ENCODE data around the gene TWF1. TPM values are rescaled to one million over a fixed set of nuclear protein-coding genes. Genes with fewer than 3 reads are reported as not detected.

Gene TWF1
- total and polyA plus RNA-seq, 9 of the 15 experiments (the other 6 are each of a cell fraction or from before 2014, with no cell fraction given), result 10.3 to 29.4 (median 23.4) TPM

GRCh38 chr12:43758728-43759563 lies 47.2 kb downstream of the TWF1 start, which contains the start of the genes IRAK4 and PUS7L (continued):
- TF ChIP-seq, protein P1, sequence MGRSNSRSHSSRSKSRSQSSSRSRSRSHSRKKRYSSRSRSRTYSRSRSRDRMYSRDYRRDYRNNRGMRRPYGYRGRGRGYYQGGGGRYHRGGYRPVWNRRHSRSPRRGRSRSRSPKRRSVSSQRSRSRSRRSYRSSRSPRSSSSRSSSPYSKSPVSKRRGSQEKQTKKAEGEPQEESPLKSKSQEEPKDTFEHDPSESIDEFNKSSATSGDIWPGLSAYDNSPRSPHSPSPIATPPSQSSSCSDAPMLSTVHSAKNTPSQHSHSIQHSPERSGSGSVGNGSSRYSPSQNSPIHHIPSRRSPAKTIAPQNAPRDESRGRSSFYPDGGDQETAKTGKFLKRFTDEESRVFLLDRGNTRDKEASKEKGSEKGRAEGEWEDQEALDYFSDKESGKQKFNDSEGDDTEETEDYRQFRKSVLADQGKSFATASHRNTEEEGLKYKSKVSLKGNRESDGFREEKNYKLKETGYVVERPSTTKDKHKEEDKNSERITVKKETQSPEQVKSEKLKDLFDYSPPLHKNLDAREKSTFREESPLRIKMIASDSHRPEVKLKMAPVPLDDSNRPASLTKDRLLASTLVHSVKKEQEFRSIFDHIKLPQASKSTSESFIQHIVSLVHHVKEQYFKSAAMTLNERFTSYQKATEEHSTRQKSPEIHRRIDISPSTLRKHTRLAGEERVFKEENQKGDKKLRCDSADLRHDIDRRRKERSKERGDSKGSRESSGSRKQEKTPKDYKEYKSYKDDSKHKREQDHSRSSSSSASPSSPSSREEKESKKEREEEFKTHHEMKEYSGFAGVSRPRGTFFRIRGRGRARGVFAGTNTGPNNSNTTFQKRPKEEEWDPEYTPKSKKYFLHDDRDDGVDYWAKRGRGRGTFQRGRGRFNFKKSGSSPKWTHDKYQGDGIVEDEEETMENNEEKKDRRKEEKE (IDR thresholded peaks at IDR 0.05; ENCODE audit: borderline replicate concordance in 1 of 2, control insufficient read depth in 1 of 2, low read depth in 2 of 2, low read length in 1 of 2), result no peak
- TF ChIP-seq, protein P2, sequence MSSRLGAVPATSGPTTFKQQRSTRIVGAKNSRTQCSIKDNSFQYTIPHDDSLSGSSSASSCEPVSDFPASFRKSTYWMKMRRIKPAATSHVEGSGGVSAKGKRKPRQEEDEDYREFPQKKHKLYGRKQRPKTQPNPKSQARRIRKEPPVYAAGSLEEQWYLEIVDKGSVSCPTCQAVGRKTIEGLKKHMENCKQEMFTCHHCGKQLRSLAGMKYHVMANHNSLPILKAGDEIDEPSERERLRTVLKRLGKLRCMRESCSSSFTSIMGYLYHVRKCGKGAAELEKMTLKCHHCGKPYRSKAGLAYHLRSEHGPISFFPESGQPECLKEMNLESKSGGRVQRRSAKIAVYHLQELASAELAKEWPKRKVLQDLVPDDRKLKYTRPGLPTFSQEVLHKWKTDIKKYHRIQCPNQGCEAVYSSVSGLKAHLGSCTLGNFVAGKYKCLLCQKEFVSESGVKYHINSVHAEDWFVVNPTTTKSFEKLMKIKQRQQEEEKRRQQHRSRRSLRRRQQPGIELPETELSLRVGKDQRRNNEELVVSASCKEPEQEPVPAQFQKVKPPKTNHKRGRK (tag; IDR thresholded peaks at IDR 0.05), result no peak
- peak; percentile 63 for TF ChIP-seq POLR2B (IDR thresholded peaks at IDR 0.05; ENCODE audit: low read depth, partially characterized antibody)
- TF ChIP-seq UBTF (IDR thresholded peaks at IDR 0.05; ENCODE audit: borderline replicate concordance in 1 of 2, low read depth in 2 of 2, low read length in 2 of 2), result 0 out of 4 replicates have a peak, but pooled peaks of 1 of the 2 experiments have one; percentile 3
- peak; percentile 46 for TF ChIP-seq TBP (optimal IDR thresholded peaks at IDR 0.05; ENCODE audit: low read depth, low read length)
- TF ChIP-seq L3MBTL2 (IDR thresholded peaks at IDR 0.05), result peak; percentile 48; the same call in 1 of the 2 replicates
- TF ChIP-seq ZNF311 (CRISPR knock-in tag; IDR thresholded peaks at IDR 0.05), result no peak
- TF ChIP-seq, protein P3, sequence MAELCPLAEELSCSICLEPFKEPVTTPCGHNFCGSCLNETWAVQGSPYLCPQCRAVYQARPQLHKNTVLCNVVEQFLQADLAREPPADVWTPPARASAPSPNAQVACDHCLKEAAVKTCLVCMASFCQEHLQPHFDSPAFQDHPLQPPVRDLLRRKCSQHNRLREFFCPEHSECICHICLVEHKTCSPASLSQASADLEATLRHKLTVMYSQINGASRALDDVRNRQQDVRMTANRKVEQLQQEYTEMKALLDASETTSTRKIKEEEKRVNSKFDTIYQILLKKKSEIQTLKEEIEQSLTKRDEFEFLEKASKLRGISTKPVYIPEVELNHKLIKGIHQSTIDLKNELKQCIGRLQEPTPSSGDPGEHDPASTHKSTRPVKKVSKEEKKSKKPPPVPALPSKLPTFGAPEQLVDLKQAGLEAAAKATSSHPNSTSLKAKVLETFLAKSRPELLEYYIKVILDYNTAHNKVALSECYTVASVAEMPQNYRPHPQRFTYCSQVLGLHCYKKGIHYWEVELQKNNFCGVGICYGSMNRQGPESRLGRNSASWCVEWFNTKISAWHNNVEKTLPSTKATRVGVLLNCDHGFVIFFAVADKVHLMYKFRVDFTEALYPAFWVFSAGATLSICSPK (IDR thresholded peaks at IDR 0.05; ENCODE audit: borderline replicate concordance), result peak; percentile 99
- TF ChIP-seq SAP30 (IDR thresholded peaks at IDR 0.05; ENCODE audit: borderline replicate concordance, insufficient read depth, low read depth, low read length, poor library complexity, severe bottlenecking), result peak; percentile 35
- TF ChIP-seq ZKSCAN3 (CRISPR knock-in tag; IDR thresholded peaks at IDR 0.05), result no peak
- TF ChIP-seq, protein P4, sequence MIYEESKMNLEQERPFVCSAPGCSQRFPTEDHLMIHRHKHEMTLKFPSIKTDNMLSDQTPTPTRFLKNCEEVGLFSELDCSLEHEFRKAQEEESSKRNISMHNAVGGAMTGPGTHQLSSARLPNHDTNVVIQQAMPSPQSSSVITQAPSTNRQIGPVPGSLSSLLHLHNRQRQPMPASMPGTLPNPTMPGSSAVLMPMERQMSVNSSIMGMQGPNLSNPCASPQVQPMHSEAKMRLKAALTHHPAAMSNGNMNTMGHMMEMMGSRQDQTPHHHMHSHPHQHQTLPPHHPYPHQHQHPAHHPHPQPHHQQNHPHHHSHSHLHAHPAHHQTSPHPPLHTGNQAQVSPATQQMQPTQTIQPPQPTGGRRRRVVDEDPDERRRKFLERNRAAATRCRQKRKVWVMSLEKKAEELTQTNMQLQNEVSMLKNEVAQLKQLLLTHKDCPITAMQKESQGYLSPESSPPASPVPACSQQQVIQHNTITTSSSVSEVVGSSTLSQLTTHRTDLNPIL (CRISPR knock-in tag; IDR thresholded peaks at IDR 0.05), result no peak
- TF ChIP-seq ATF6 (CRISPR knock-in tag; IDR thresholded peaks at IDR 0.05), result no peak
